HepG2 (cell line): Measurements from ENCODE around the gene CTNNA3. TPM values are rescaled to one million over a fixed set of nuclear protein-coding genes. Genes with fewer than 3 reads are reported as not detected.

ENCODE experiments used
- ATAC-seq: fragments of 200-7000 bp; cut with Tn5 transposase; 3 replicates; pipeline ENCODE4 v1.9.1; 2020; ENCODE audit warnings: mild to moderate bottlenecking, moderate library complexity
- BruUV-seq: library from RNA; stranded (reverse); fragments of 400-500 nt; replicated peaks from 2 replicates; lab custom pipeline; 2021; lab: Mats Ljungman, UMichigan
- CTCF ChIA-PET: fragments of 300-600 bp; formaldehyde crosslinking; extraction: SDS; loops from one replicate; lab custom pipeline; 2021; ENCODE audit warnings: low total read pairs, inconsistent platforms, low intra/inter-chr PET ratio; lab: Yijun Ruan, JAX
- POLR2A ChIA-PET: fragments of 350-600 bp; sonication (Branson Sonifier 250); formaldehyde crosslinking; loops from one replicate; lab custom pipeline; 2020; ENCODE audit warnings: antibody characterized with exemption, inconsistent platforms; lab: Yijun Ruan, JAX
- DNase-seq: peaks from one replicate; pipeline ENCODE4 v3.0.0-alpha.2; 2015; ENCODE audit warnings: low spot score
- FAIRE-seq: peaks from 3 replicates; lab custom pipeline; 2011; peaks lifted over from hg19 to GRCh38; lab: Jason Lieb, UNC
- H2AFZ ChIP-seq: one replicate; pipeline ENCODE4 v1.6.1; 2011; ENCODE audit warnings: low read length, inconsistent platforms
- H3K27ac ChIP-seq: fragments of 300-600 bp; 3 replicates; pipeline ENCODE4 v1.8.0; 2011; ENCODE audit warnings: mixed run types, mild to moderate bottlenecking, mixed read lengths, low read length, inconsistent platforms; ENCODE audit not compliant: insufficient read depth; ENCODE audit errors: extremely low read length
- H3K27me3 ChIP-seq, 2 experiments: fragments of 200-600 bp in 1 of 2; 2 replicates in 1 of 2; 3 replicates in 1 of 2; pipeline versions ENCODE4 v1.6.0 to v1.8.0; 2011; ENCODE audit warnings: low read length in 2 of 2, mild to moderate bottlenecking in 2 of 2, moderate library complexity in 2 of 2, inconsistent platforms in 1 of 2; ENCODE audit not compliant: insufficient read depth in 2 of 2, control insufficient read depth in 1 of 2
- H3K36me3 ChIP-seq, 2 experiments: fragments of 200-600 bp in 1 of 2; replicated peaks in 1 of 2; 2 replicates in 1 of 2; 3 replicates in 1 of 2; pipeline versions ENCODE4 v1.5.1 to v1.8.0; 2011; ENCODE audit warnings: low read length in 2 of 2, inconsistent platforms in 1 of 2; ENCODE audit not compliant: insufficient read depth in 2 of 2, control insufficient read depth in 1 of 2
- H3K4me1 ChIP-seq: 2 replicates; pipeline ENCODE4 v1.5.1; 2012; ENCODE audit warnings: low read length, inconsistent platforms; ENCODE audit not compliant: insufficient read depth
- H3K4me2 ChIP-seq: 2 replicates; pipeline ENCODE4 v1.6.0; 2011; ENCODE audit warnings: low read depth, low read length, inconsistent platforms
- H3K4me3 ChIP-seq, 3 experiments: fragments of 200-600 bp in 1 of 3; sonication (generic), shearing (Covaris generic) in 1 of 3; replicated peaks in 1 of 3; 2 replicates each; pipeline ENCODE4 v1.5.1; 2011 to 2016; ENCODE audit warnings: low read length in 3 of 3, inconsistent platforms in 2 of 3, low read depth in 2 of 3, mild to moderate bottlenecking in 2 of 3, control low read depth in 1 of 3, mixed read lengths in 1 of 3; ENCODE audit not compliant: insufficient read depth in 1 of 3
- H3K79me2 ChIP-seq: one replicate; pipeline ENCODE4 v1.6.1; 2011; ENCODE audit warnings: low read length, inconsistent platforms; ENCODE audit not compliant: insufficient read depth
- H3K9ac ChIP-seq: 2 replicates; pipeline ENCODE4 v1.6.0; 2011; ENCODE audit warnings: mild to moderate bottlenecking, low read depth, low read length, inconsistent platforms; ENCODE audit not compliant: insufficient read depth
- H3K9me3 ChIP-seq: 2 replicates; pipeline ENCODE4 v1.5.1; 2012; ENCODE audit warnings: mild to moderate bottlenecking, low read length
- H4K20me1 ChIP-seq: 2 replicates; pipeline ENCODE4 v1.6.0; 2011; ENCODE audit warnings: inconsistent platforms, mild to moderate bottlenecking, low read length, moderate library complexity; ENCODE audit not compliant: insufficient read depth
- CBX1 ChIP-seq: IDR thresholded peaks from one replicate; pipeline ENCODE4 v1.6.1; 2016; ENCODE audit warnings: antibody characterized with exemption, low read depth
- GATAD2A ChIP-seq: IDR thresholded peaks from 2 replicates; pipeline ENCODE4 v1.6.1; 2016
- HIC2 ChIP-seq: sonication (generic); formaldehyde crosslinking; IDR thresholded peaks from 2 replicates; pipeline ENCODE4 v1.9.0; 2022; ENCODE audit warnings: low read depth, missing genetic modification reagents
- JUNB ChIP-seq: sonication (generic); formaldehyde crosslinking; IDR thresholded peaks from 2 replicates; pipeline ENCODE4 v1.8.0; 2022; ENCODE audit warnings: missing genetic modification reagents, mild to moderate bottlenecking, borderline replicate concordance
- KLF9 ChIP-seq: IDR thresholded peaks from 2 replicates; pipeline ENCODE4 v1.6.1; 2016; ENCODE audit warnings: low read depth
- MEF2D ChIP-seq: sonication (generic); formaldehyde crosslinking; IDR thresholded peaks from 2 replicates; pipeline ENCODE4 v1.5.1; 2020; ENCODE audit warnings: mild to moderate bottlenecking, missing genetic modification reagents
- NBN ChIP-seq: fragments of 450-650 bp; conservative IDR thresholded peaks from 2 replicates; pipeline ENCODE4 v1.6.1; 2017
- NFIC ChIP-seq: IDR thresholded peaks from 2 replicates; pipeline ENCODE4 v1.6.1; 2012; ENCODE audit warnings: mild to moderate bottlenecking, low read length, inconsistent platforms
- PAWR ChIP-seq: sonication (generic); formaldehyde crosslinking; IDR thresholded peaks from 2 replicates; pipeline ENCODE4 v1.4.0; 2020; ENCODE audit warnings: missing genetic modification reagents, mild to moderate bottlenecking, borderline replicate concordance
- PITX1 ChIP-seq: sonication (generic); formaldehyde crosslinking; IDR thresholded peaks from 2 replicates; pipeline ENCODE4 v1.5.1; 2020; ENCODE audit warnings: mild to moderate bottlenecking, missing genetic modification reagents
- RAD21 ChIP-seq: fragments of 450-650 bp; formaldehyde crosslinking; IDR thresholded peaks from 2 replicates; pipeline ENCODE4 v1.5.0; 2020; ENCODE audit warnings: mild to moderate bottlenecking
- TGIF2 ChIP-seq: IDR thresholded peaks from 2 replicates; pipeline ENCODE4 v1.6.1; 2016; ENCODE audit warnings: control low read depth, missing compliant biosample characterization
- THAP7 ChIP-seq: sonication (generic); formaldehyde crosslinking; IDR thresholded peaks from 2 replicates; pipeline ENCODE4 v1.8.1; 2023; ENCODE audit warnings: mild to moderate bottlenecking, missing genetic modification reagents
- ZFP1 ChIP-seq: IDR thresholded peaks from 2 replicates; pipeline ENCODE4 v1.6.1; 2016
- ZIK1 ChIP-seq: sonication (generic); formaldehyde crosslinking; IDR thresholded peaks from 2 replicates; pipeline ENCODE4 v1.5.0; 2020; ENCODE audit warnings: mild to moderate bottlenecking, low read depth, missing genetic modification reagents, borderline replicate concordance
- ZNF264 ChIP-seq: sonication (generic); formaldehyde crosslinking; IDR thresholded peaks from 2 replicates; pipeline ENCODE4 v1.4.0; 2020; ENCODE audit warnings: missing genetic modification reagents
- ZNF451 ChIP-seq: sonication (generic); formaldehyde crosslinking; IDR thresholded peaks from 2 replicates; pipeline ENCODE4 v1.5.0; 2020; ENCODE audit warnings: mild to moderate bottlenecking, missing genetic modification reagents
- ZNF605 ChIP-seq: sonication (generic); formaldehyde crosslinking; IDR thresholded peaks from 2 replicates; pipeline ENCODE4 v1.8.0; 2022; ENCODE audit warnings: mild to moderate bottlenecking, missing genetic modification reagents
- WGBS: methylation state at CpG from one replicate; pipeline ENCODE4 v1.1.6; 2017; ENCODE audit warnings: low lambda C conversion rate; 5-methylcytosine and 5-hydroxymethylcytosine counted together
- in situ Hi-C: cut with HindIII; loops from 2 replicates; pipeline ENCODE4 v1.10.0; 2017; ENCODE audit warnings: low pct_unique_long_range_greater_than_20kb; ENCODE audit not compliant: extremely low pct_ligation_motif_present
- intact Hi-C: fragments of 100-400 bp; cut with micrococcal nuclease; formaldehyde crosslinking; loops from one replicate; pipeline ENCODE4 v1.10.0; 2022; ENCODE audit not compliant: unreplicated experiment
- polyA plus RNA-seq, 8 experiments: library from polyadenylated mRNA; depleted of rRNA in 3 of 8; stranded (reverse) in 7 of 8; unstranded in 1 of 8; fragments of >200 nt; fragmentation: Illumina TruSeq in 4 of 8; extraction: Trizol in 4 of 8; gene quantifications; 2 replicates each; pipeline versions ENCODE4 v1.2.1 to v1.2.3, GENCODE V29; 2011 to 2016; ENCODE audit warnings: low read depth in 4 of 8, missing spikeins in 1 of 8, mixed read lengths in 1 of 8; ENCODE audit not compliant: insufficient read depth in 1 of 8
- total RNA-seq, 5 experiments: library from RNA; depleted of rRNA; stranded (reverse); fragments of >200 nt; fragmentation: Illumina TruSeq; extraction: Trizol; gene quantifications; 2 replicates each; pipeline ENCODE4 v1.2.3, GENCODE V29; 2016; ENCODE audit warnings: low read depth in 1 of 5
- TF ChIP-seq, protein P1 (sequence below): IDR thresholded peaks from 2 replicates; pipeline ENCODE4 v1.6.1; 2016; ENCODE audit warnings: missing genetic modification reagents, missing compliant biosample characterization

CTNNA3 gene
- total and polyA plus RNA-seq, 2 of the 13 experiments (the other 11 are each of a cell fraction or from before 2014, with no cell fraction given), result not detected

DNA sequence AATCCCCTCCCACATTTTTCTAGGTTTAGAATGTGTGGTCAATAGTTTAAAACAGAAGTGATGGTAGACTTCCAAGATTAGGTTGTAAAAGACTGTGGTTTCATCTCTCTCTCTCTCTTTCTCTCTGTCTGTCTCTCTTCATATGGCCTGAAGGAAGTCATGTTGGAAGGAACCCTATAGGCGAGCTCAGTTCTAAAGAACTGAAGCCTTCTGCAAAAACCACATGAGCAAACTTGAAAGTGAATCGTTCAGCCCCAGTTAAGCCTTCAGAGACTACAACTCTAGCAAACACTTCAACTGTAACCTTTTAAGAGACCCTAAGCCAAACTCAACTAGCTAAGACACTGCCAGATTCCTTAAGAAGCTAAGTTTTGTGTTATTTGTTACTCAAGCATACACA lies 1477.7 kb downstream of the CTNNA3 start:
- Histone ChIP-seq H3K79me2 (no peaks in the 10 kb centered on the region), H3K36me3 (no peaks in the 10 kb centered on the region), H3K9ac (no peak overlapping the region), H3K9me3 (no peaks in the 10 kb centered on the region)
- in situ Hi-C loops, result no loop called here
- BruUV-seq, result no TSS peak
- 3% methylated on average over 2 of the region's 2 CpGs for WGBS
- TF ChIP-seq PITX1 (CRISPR knock-in tag), result no peak
- TF ChIP-seq GATAD2A (CRISPR knock-in tag), result no peak
- TF ChIP-seq ZFP1 (CRISPR knock-in tag), result no peak
- TF ChIP-seq RAD21 (CRISPR knock-in tag), result no peak
- no peak for TF ChIP-seq CBX1
- no peak for TF ChIP-seq ZIK1 (CRISPR knock-in tag)
- TF ChIP-seq THAP7, result no peak
- no peak for TF ChIP-seq MEF2D
- TF ChIP-seq TGIF2 (CRISPR knock-in tag), result no peak
- TF ChIP-seq PAWR, result no peak
- no peak for TF ChIP-seq ZNF264 (CRISPR knock-in tag)
- no peak for TF ChIP-seq KLF9 (CRISPR knock-in tag)
- TF ChIP-seq ZNF605, result no peak
- no peak for TF ChIP-seq ZNF451
- no peak for TF ChIP-seq NFIC
- TF ChIP-seq JUNB (CRISPR knock-in tag), result no peak
- no peak for TF ChIP-seq HIC2
- no peak for TF ChIP-seq NBN
- TF ChIP-seq, protein P1, sequence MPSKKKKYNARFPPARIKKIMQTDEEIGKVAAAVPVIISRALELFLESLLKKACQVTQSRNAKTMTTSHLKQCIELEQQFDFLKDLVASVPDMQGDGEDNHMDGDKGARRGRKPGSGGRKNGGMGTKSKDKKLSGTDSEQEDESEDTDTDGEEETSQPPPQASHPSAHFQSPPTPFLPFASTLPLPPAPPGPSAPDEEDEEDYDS (CRISPR knock-in tag), result no peak
- TF ChIP-seq, all 625 proteins: peak for 0
- no peak overlapping the region for H3K4me2 ChIP-seq
- FAIRE-seq (no peak), DNase-seq (no peak), ATAC-seq (no peak)
- H3K4me1 ChIP-seq, result no peaks in the 10 kb centered on the region
- CTCF ChIA-PET, result no interaction called here
- no peaks in the 10 kb centered on the region for H4K20me1 ChIP-seq
- H2AFZ ChIP-seq, result no peak overlapping the region
- intact Hi-C loops, result no loop called here
- no peaks in the 10 kb centered on the region for H3K27me3 ChIP-seq
- no peak overlapping the region for H3K27ac ChIP-seq
- POLR2A ChIA-PET, result no interaction called here
- H3K4me3 ChIP-seq, result no peak overlapping the region
